Measurements from ENCODE around the gene HTT. TPM values are rescaled to one million over a fixed set of nuclear protein-coding genes. Genes with fewer than 3 reads are reported as not detected.

HTT gene
- total RNA-seq, 2 donors from 2014 or later: 51.0 to 55.5 TPM

- no peak for DNase-seq
Observed at GRCh38 chr4:3252831-3253641, 178.6 kb downstream of the HTT start.

GRCh38 chr4:3253808-3254207, 179.3 kb downstream of the HTT start:
- no peaks in the 10 kb centered on the region for H3K27me3 ChIP-seq
- no peak overlapping the region for H3K9ac ChIP-seq (ENCODE audit: low read depth in 2 of 2, low read length in 2 of 2)
- H3K27ac ChIP-seq: no peak overlapping the region
- H3K36me3 ChIP-seq: no peaks in the 10 kb centered on the region
- H3K4me1 ChIP-seq: no peaks in the 10 kb centered on the region
- no peak for TF ChIP-seq CTCF (IDR thresholded peaks at IDR 0.05)
- intact Hi-C loops (cut with DNase I): no loop called here
- H3K4me3 ChIP-seq: no peak overlapping the region
- DNase-seq: no peak
- no peaks in the 10 kb centered on the region for H3K9me3 ChIP-seq

More at GRCh38 chr4:3252831-3253641, 178.6 kb downstream of the HTT start:
- no peak overlapping the region for H3K9ac ChIP-seq (ENCODE audit: low read depth in 2 of 2, low read length in 2 of 2)
- no peaks in the 10 kb centered on the region for H3K9me3 ChIP-seq
- H3K27ac ChIP-seq: no peak overlapping the region
- no peaks in the 10 kb centered on the region for H3K27me3 ChIP-seq
- H3K4me3 ChIP-seq: no peak overlapping the region
- intact Hi-C loops (cut with DNase I): no loop called here
- no peaks in the 10 kb centered on the region for H3K4me1 ChIP-seq
- TF ChIP-seq CTCF (IDR thresholded peaks at IDR 0.05): no peak
- H3K36me3 ChIP-seq: no peaks in the 10 kb centered on the region

GRCh38 chr4:3254302-3255131, 180.0 kb downstream of the HTT start:
- Histone ChIP-seq H3K27ac (no peak overlapping the region), H3K9ac (ENCODE audit: low read depth in 2 of 2, low read length in 2 of 2) (peak overlapping the region in 1 of 2 donors; percentile 35), H3K27me3 (no peaks in the 10 kb centered on the region), H3K4me3 (no peak overlapping the region), H3K4me1 (no peaks in the 10 kb centered on the region), H3K36me3 (no peaks in the 10 kb centered on the region), H3K9me3 (no peaks in the 10 kb centered on the region)
- DNase-seq: no peak
- intact Hi-C loops (cut with DNase I): no loop called here
- no peak for TF ChIP-seq CTCF (IDR thresholded peaks at IDR 0.05)

GRCh38 chr4:3255611-3256186, 181.2 kb downstream of the HTT start:
- H3K4me1 ChIP-seq: no peaks in the 10 kb centered on the region
- TF ChIP-seq CTCF (IDR thresholded peaks at IDR 0.05): no peak
- DNase-seq: no peak
- no peaks in the 10 kb centered on the region for H3K36me3 ChIP-seq
- no peaks in the 10 kb centered on the region for H3K9me3 ChIP-seq
- no peak overlapping the region for H3K4me3 ChIP-seq
- no peaks in the 10 kb centered on the region for H3K27me3 ChIP-seq
- H3K27ac ChIP-seq: no peak overlapping the region
- intact Hi-C loops (cut with DNase I): no loop called here
- no peak overlapping the region for H3K9ac ChIP-seq (ENCODE audit: low read depth in 2 of 2, low read length in 2 of 2)

GRCh38 chr4:3256230-3257102, 182.0 kb downstream of the HTT start:
- intact Hi-C loops (cut with DNase I): no loop called here
- Histone ChIP-seq H3K27me3 (no peaks in the 10 kb centered on the region), H3K4me1 (no peaks in the 10 kb centered on the region), H3K9me3 (no peaks in the 10 kb centered on the region), H3K4me3 (no peak overlapping the region), H3K9ac (ENCODE audit: low read depth in 2 of 2, low read length in 2 of 2) (no peak overlapping the region), H3K27ac (no peak overlapping the region), H3K36me3 (no peaks in the 10 kb centered on the region)
- no peak for TF ChIP-seq CTCF (IDR thresholded peaks at IDR 0.05)
- DNase-seq: no peak
